ENCODE measurements around the gene BTBD1. TPM values are rescaled to one million over a fixed set of nuclear protein-coding genes. Genes with fewer than 3 reads are reported as not detected.
"Not testable (repeated sequence)": the region's sequence is repeated elsewhere in the genome, so short reads cannot be mapped to it uniquely, and the experiment has no call there.

Gene BTBD1
- total RNA-seq, 1 donor from 2014 or later = 150 TPM

GRCh38 chr15:83100097-83100646, 33.1 kb upstream of the BTBD1 start:
- no peak for DNase-seq (ENCODE audit: missing footprints)
- peak; percentile 63 for ATAC-seq
- intact Hi-C loops (cut with DNase I) = no loop called here

- ATAC-seq = peak; percentile 30
- no peak for DNase-seq (ENCODE audit: missing footprints)
- intact Hi-C loops (cut with DNase I) = no loop called here
Observed at GRCh38 chr15:83099290-83099689, 32.2 kb upstream of the BTBD1 start.

GRCh38 chr15:83098079-83098478, 31.0 kb upstream of the BTBD1 start:
- DNase-seq (ENCODE audit: missing footprints) (no peak), ATAC-seq (no peak)
- intact Hi-C loops (cut with DNase I) = no loop called here

GRCh38 chr15:83094583-83094982, 27.5 kb upstream of the BTBD1 start:
- DNase-seq (ENCODE audit: missing footprints) = no peak
- intact Hi-C loops (cut with DNase I) = no loop called here
- no peak for ATAC-seq

- peak; percentile 75 for DNase-seq (ENCODE audit: missing footprints)
- intact Hi-C loops (cut with DNase I) = no loop called here
- ATAC-seq = peak; percentile 52
Observed at GRCh38 chr15:83092309-83092976, 25.4 kb upstream of the BTBD1 start.

GRCh38 chr15:83091965-83092308, 24.9 kb upstream of the BTBD1 start:
- intact Hi-C loops (cut with DNase I); ATAC-seq; DNase-seq (ENCODE audit: missing footprints): not testable (repeated sequence)

- ATAC-seq = no peak
- intact Hi-C loops (cut with DNase I) = no loop called here
- no peak for DNase-seq (ENCODE audit: missing footprints)
Observed at GRCh38 chr15:83090465-83090864, 23.4 kb upstream of the BTBD1 start.

- DNase-seq (ENCODE audit: missing footprints) (no peak), ATAC-seq (no peak)
- intact Hi-C loops (cut with DNase I) = no loop called here
Observed at GRCh38 chr15:83088876-83089275, 21.8 kb upstream of the BTBD1 start.

GRCh38 chr15:83087576-83087975, 20.5 kb upstream of the BTBD1 start:
- ATAC-seq (no peak), DNase-seq (ENCODE audit: missing footprints) (no peak)
- intact Hi-C loops (cut with DNase I) = no loop called here

- intact Hi-C loops (cut with DNase I); ATAC-seq; DNase-seq (ENCODE audit: missing footprints): not testable (repeated sequence)
Observed at GRCh38 chr15:83085864-83086552, 19.0 kb upstream of the BTBD1 start.

- DNase-seq (ENCODE audit: missing footprints); ATAC-seq; intact Hi-C loops (cut with DNase I): not testable (repeated sequence)
Observed at GRCh38 chr15:83085461-83085860, 18.4 kb upstream of the BTBD1 start.

GRCh38 chr15:83082730-83083386, 15.8 kb upstream of the BTBD1 start:
- no peak for DNase-seq (ENCODE audit: missing footprints)

GRCh38 chr15:83081256-83082014, 14.4 kb upstream of the BTBD1 start:
- ATAC-seq (no peak), DNase-seq (ENCODE audit: missing footprints) (no peak)
- intact Hi-C loops (cut with DNase I) = no loop called here

More at GRCh38 chr15:83082730-83083386, 15.8 kb upstream of the BTBD1 start:
- no peak for ATAC-seq
- intact Hi-C loops (cut with DNase I) = no loop called here

GRCh38 chr15:83078712-83079111, 11.7 kb upstream of the BTBD1 start:
- ATAC-seq (no peak), DNase-seq (ENCODE audit: missing footprints) (no peak)
- intact Hi-C loops (cut with DNase I) = no loop called here

GRCh38 chr15:83077491-83078230, 10.6 kb upstream of the BTBD1 start:
- ATAC-seq (peak; percentile 46), DNase-seq (ENCODE audit: missing footprints) (no peak)
- intact Hi-C loops (cut with DNase I) = no loop called here

- not testable (repeated sequence) for ATAC-seq; DNase-seq (ENCODE audit: missing footprints)
- intact Hi-C loops (cut with DNase I) = loop anchor here (5.0 kb wide), 2 partner anchors 38 to 57 kb away; partner anchors contain the start of genes C15orf40 and TM6SF1
Observed at GRCh38 chr15:83069211-83069642, 2.2 kb upstream of the BTBD1 start.

- DNase-seq (ENCODE audit: missing footprints) = no peak
- intact Hi-C loops (cut with DNase I) = loop anchor here (5.0 kb wide), 2 partner anchors 39 to 56 kb away; partner anchors contain the start of genes C15orf40 and TM6SF1
- no peak for ATAC-seq
Observed at GRCh38 chr15:83068054-83068453, 1.0 kb upstream of the BTBD1 start.

- intact Hi-C loops (cut with DNase I) = loop anchor here (2.0 to 5.0 kb wide), 3 partner anchors 40 to 139 kb away; partner anchors contain the start of genes C15orf40, HDGFL3 and TM6SF1
- ATAC-seq (no peak), DNase-seq (ENCODE audit: missing footprints) (no peak)
Observed at GRCh38 chr15:83067638-83067962, 548 bp upstream of the BTBD1 start.
